ENCODE data around the gene KDM4B.
A peak's percentile ranks its signal among the peaks of the same experiment; 100 is the strongest.
"Not testable (repeated sequence)": the region's sequence is repeated elsewhere in the genome, so short reads cannot be mapped to it uniquely, and the experiment has no call there.

The KDM4B gene

DNA sequence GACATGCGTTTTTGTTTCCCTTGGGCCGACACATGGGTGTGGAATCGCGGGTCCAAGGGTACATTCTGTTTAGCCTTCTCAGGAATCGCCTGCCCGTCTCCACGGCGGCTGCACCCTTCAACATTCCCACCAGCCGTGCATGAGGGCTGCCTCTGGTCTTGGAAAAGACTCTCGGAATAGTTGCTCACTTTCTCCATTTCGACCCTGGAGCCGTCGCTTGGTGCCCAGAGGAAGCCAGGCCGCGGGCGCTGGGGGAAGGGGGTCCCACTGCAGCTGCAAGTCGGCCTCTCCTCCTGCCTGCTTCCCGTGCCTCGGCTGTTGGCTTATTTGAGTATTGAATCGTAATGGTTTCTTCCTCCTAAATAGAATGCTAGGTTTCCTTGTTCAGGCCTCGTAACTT, 51.5 kb downstream of the KDM4B start:
- ATAC-seq (replicated peaks), result no peak
- no peaks in the 10 kb centered on the region for H3K9me3 Mint-ChIP-seq
- H3K27ac Mint-ChIP-seq, result no peak overlapping the region
- H3K36me3 Mint-ChIP-seq, result peaks cover 0 to 8% of the 10 kb centered on the region in 2 donors
- peaks cover 0 to 3% of the 10 kb centered on the region in 2 donors for H3K4me1 Mint-ChIP-seq
- no peak overlapping the region for H3K4me3 Mint-ChIP-seq
- H3K27me3 Mint-ChIP-seq, result no peaks in the 10 kb centered on the region
- no peak for DNase-seq

GRCh38 chr19:5021046-5021445, 52.1 kb downstream of the KDM4B start:
- ATAC-seq (replicated peaks) (no peak), DNase-seq (no peak)
- peaks cover 3 to 8% of the 10 kb centered on the region in 2 donors for H3K36me3 Mint-ChIP-seq
- no peak overlapping the region for H3K4me3 Mint-ChIP-seq
- no peaks in the 10 kb centered on the region for H3K9me3 Mint-ChIP-seq
- no peaks in the 10 kb centered on the region for H3K27me3 Mint-ChIP-seq
- H3K27ac Mint-ChIP-seq, result peak overlapping the region; percentile 37
- peaks cover 0 to 3% of the 10 kb centered on the region in 2 donors for H3K4me1 Mint-ChIP-seq

GRCh38 chr19:5022066-5022860, 53.4 kb downstream of the KDM4B start:
- H3K4me1 Mint-ChIP-seq, result peaks cover 2 to 3% of the 10 kb centered on the region in 2 donors
- H3K27me3 Mint-ChIP-seq, result no peaks in the 10 kb centered on the region
- no peak overlapping the region for H3K27ac Mint-ChIP-seq
- DNase-seq (no peak), ATAC-seq (replicated peaks) (no peak)
- peaks cover 3% of the 10 kb centered on the region in 2 donors for H3K36me3 Mint-ChIP-seq
- H3K4me3 Mint-ChIP-seq, result no peak overlapping the region
- H3K9me3 Mint-ChIP-seq, result no peaks in the 10 kb centered on the region

- Mint-ChIP-seq H3K27me3 (no peaks in the 10 kb centered on the region), H3K9me3 (no peaks in the 10 kb centered on the region), H3K36me3 (peaks cover 3 to 4% of the 10 kb centered on the region in 2 donors), H3K27ac (no peak overlapping the region), H3K4me3 (no peak overlapping the region), H3K4me1 (peaks cover 3 to 5% of the 10 kb centered on the region in 2 donors)
- no peak for DNase-seq
- ATAC-seq (replicated peaks), result no peak
Measured at GRCh38 chr19:5023128-5023571, 54.2 kb downstream of the KDM4B start.

GRCh38 chr19:5024282-5024681, 55.4 kb downstream of the KDM4B start:
- Mint-ChIP-seq H3K9me3 (no peaks in the 10 kb centered on the region), H3K27me3 (no peaks in the 10 kb centered on the region), H3K36me3 (peaks cover 3 to 4% of the 10 kb centered on the region in 2 donors), H3K4me3 (no peak overlapping the region), H3K27ac (no peak overlapping the region), H3K4me1 (peaks cover 7 to 14% of the 10 kb centered on the region in 2 donors)
- DNase-seq (no peak), ATAC-seq (replicated peaks) (no peak)

GRCh38 chr19:5025027-5025426, 56.1 kb downstream of the KDM4B start:
- Mint-ChIP-seq H3K27me3 (no peaks in the 10 kb centered on the region), H3K4me1 (peaks cover 8 to 16% of the 10 kb centered on the region in 2 donors), H3K4me3 (no peak overlapping the region), H3K27ac (no peak overlapping the region), H3K9me3 (no peaks in the 10 kb centered on the region), H3K36me3 (peaks cover 3 to 4% of the 10 kb centered on the region in 2 donors)
- ATAC-seq (replicated peaks) (no peak), DNase-seq (no peak)

- no peak overlapping the region for H3K27ac Mint-ChIP-seq
Measured at GRCh38 chr19:5026706-5027273, 57.9 kb downstream of the KDM4B start.

DNA sequence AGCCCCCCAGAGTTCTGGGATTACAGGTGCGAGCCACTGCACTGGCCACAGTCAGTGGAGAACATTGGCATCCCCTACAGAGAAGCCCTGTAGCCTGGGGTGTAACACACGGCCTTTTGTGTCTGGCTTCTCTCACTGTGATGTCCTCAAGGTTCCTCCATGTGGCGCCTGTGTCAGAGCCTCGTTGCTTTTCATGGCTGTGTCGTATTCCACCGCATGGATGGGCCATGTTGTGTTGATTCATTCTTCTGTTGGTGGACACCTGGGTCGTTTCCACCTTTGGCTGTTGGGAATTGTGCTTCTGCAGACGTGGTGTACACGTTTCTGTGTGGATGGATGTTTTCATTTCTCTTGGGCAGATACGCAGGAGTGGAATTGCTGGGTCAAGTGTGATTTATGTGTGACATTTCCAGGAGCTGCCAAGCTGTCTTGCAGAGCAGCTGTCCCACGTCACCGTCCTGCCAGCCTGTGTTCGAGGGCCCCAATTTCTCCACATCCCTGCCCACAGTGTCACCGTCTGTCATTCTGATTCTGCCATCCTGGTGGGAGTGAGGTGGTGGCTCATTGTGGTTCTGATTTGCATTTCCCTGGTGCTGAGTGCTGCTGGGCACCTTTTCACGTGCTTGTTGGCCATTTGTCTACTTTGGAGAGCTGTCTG, 59.4 kb downstream of the KDM4B start:
- H3K27me3 Mint-ChIP-seq, result no peaks in the 10 kb centered on the region
- no peak for DNase-seq
- H3K36me3 Mint-ChIP-seq, result peaks cover 2 to 3% of the 10 kb centered on the region in 2 donors
- no peaks in the 10 kb centered on the region for H3K9me3 Mint-ChIP-seq
- no peak overlapping the region for H3K27ac Mint-ChIP-seq
- ATAC-seq (replicated peaks), result no peak
- H3K4me3 Mint-ChIP-seq, result no peak overlapping the region
- H3K4me1 Mint-ChIP-seq, result peaks cover 14 to 32% of the 10 kb centered on the region in 2 donors

More at GRCh38 chr19:5026706-5027273, 57.9 kb downstream of the KDM4B start:
- Mint-ChIP-seq H3K4me3 (no peak overlapping the region), H3K9me3 (no peaks in the 10 kb centered on the region), H3K4me1 (peaks cover 15 to 28% of the 10 kb centered on the region in 2 donors), H3K36me3 (peaks cover 3 to 4% of the 10 kb centered on the region in 2 donors), H3K27me3 (no peaks in the 10 kb centered on the region)
- ATAC-seq (replicated peaks) (no peak), DNase-seq (no peak)

DNA sequence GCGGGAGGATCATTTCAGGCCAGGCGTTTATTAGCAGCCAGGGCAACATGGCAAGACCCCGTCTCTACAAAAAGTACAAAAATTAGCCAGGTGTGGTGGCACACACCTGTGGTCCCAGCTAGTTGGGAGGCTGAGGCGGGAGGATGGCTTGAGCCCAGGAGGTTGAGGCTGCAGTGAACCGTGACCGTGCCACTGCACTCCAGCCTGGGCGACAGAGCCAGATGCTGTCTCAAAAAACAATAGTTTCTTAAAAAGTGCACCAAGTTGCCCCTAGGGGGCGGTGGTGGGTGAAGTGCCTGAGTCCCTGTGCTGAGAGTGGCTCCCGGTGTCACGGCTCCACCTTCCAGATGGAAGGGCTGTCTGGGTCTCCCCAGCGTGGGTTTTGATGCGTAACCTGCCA, 60.7 kb downstream of the KDM4B start:
- not testable (repeated sequence) for H3K27me3 Mint-ChIP-seq, H3K9me3 Mint-ChIP-seq, H3K4me3 Mint-ChIP-seq, H3K27ac Mint-ChIP-seq
- peak; percentile 60 to 68 for ATAC-seq (replicated peaks)
- Mint-ChIP-seq H3K4me1 (peaks cover 14 to 32% of the 10 kb centered on the region in 2 donors), H3K36me3 (peaks cover 7 to 13% of the 10 kb centered on the region in 2 donors)
- peak; percentile 55 for DNase-seq

DNA sequence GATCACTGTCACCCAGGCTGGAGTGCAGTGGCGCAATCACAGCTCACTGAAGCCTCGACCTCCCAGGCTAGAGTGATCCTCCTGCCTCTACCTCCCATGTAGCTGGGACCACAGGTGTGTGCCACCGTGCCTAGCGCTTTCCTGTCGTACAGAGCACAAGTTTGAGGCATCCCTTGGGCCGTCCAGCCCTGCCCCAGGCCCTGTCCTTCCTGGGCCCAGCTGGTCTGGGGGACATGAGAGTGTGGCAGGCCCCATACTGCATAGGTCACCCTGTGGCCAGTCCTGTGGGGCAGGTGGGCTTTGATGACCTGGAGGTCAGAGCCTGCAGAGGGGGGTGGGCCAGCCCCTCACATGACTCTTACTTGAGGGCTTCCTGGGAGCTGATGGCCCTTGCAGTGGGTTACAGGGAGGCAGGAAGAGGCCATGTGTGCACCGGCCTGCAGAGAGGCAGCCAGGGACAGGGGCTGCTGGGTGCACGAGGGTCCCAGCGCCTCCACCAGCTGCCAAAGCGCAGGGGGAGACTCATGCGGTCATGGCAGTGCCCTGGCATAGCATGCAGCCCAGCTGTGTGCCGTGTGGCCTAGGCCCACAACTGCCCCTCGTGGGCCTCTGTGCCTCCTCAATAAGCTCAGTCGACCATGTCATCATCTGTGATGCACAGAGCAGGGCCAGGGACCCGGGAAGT, 61.4 kb downstream of the KDM4B start:
- H3K4me1 Mint-ChIP-seq, result peaks cover 14 to 32% of the 10 kb centered on the region in 2 donors
- DNase-seq, result no peak
- H3K9me3 Mint-ChIP-seq, result no peaks in the 10 kb centered on the region
- no peak for ATAC-seq (replicated peaks)
- H3K27ac Mint-ChIP-seq, result peak overlapping the region; percentile 75
- H3K27me3 Mint-ChIP-seq, result no peaks in the 10 kb centered on the region
- H3K36me3 Mint-ChIP-seq, result peaks cover 7 to 19% of the 10 kb centered on the region in 2 donors
- no peak overlapping the region for H3K4me3 Mint-ChIP-seq

- ATAC-seq (replicated peaks) (peak in 1 of 2 donors; percentile 4), DNase-seq (no peak)
- H3K9me3 Mint-ChIP-seq, result no peaks in the 10 kb centered on the region
- H3K36me3 Mint-ChIP-seq, result peaks cover 7 to 17% of the 10 kb centered on the region in 2 donors
- no peak overlapping the region for H3K4me3 Mint-ChIP-seq
- no peaks in the 10 kb centered on the region for H3K27me3 Mint-ChIP-seq
- H3K4me1 Mint-ChIP-seq, result peaks cover 14 to 32% of the 10 kb centered on the region in 2 donors
- no peak overlapping the region for H3K27ac Mint-ChIP-seq
Measured at GRCh38 chr19:5030822-5031221, 61.9 kb downstream of the KDM4B start.

GRCh38 chr19:5031231-5032100, 62.6 kb downstream of the KDM4B start:
- DNase-seq, result peak; percentile 70
- peak; percentile 92 to 93 for ATAC-seq (replicated peaks)
- Mint-ChIP-seq H3K4me3 (no peak overlapping the region), H3K27ac (no peak overlapping the region), H3K9me3 (no peaks in the 10 kb centered on the region), H3K27me3 (no peaks in the 10 kb centered on the region), H3K36me3 (peaks cover 7 to 17% of the 10 kb centered on the region in 2 donors), H3K4me1 (peaks cover 14 to 32% of the 10 kb centered on the region in 2 donors)

GRCh38 chr19:5032101-5032967, 63.4 kb downstream of the KDM4B start:
- H3K4me1 Mint-ChIP-seq, result peaks cover 14 to 29% of the 10 kb centered on the region in 2 donors
- H3K27ac Mint-ChIP-seq, result no peak overlapping the region
- H3K27me3 Mint-ChIP-seq, result no peaks in the 10 kb centered on the region
- DNase-seq (no peak), ATAC-seq (replicated peaks) (no peak)
- H3K9me3 Mint-ChIP-seq, result no peaks in the 10 kb centered on the region
- peaks cover 8 to 20% of the 10 kb centered on the region in 2 donors for H3K36me3 Mint-ChIP-seq
- H3K4me3 Mint-ChIP-seq, result no peak overlapping the region

All from stimulated activated naive B cell treated with anti-CD40 and anti-IgM and Interleukin-4, amounts not matched to agents 10 μg/mL and 1 μg/mL and 100 μg/mL, for 72 hours (primary cell).